ENCODE results near the gene ADARB2.
A peak's percentile ranks its signal among the peaks of the same experiment; 100 is the strongest.
"Not testable (repeated sequence)": the region's sequence is repeated elsewhere in the genome, so short reads cannot be mapped to it uniquely, and the experiment has no call there.

The ADARB2 gene

GRCh38 chr10:1267568-1267967 lies 469.8 kb downstream of the ADARB2 start:
- DNase-seq, result no peak

GRCh38 chr10:1267148-1267547 lies 470.2 kb downstream of the ADARB2 start:
- DNase-seq, result no peak

DNA sequence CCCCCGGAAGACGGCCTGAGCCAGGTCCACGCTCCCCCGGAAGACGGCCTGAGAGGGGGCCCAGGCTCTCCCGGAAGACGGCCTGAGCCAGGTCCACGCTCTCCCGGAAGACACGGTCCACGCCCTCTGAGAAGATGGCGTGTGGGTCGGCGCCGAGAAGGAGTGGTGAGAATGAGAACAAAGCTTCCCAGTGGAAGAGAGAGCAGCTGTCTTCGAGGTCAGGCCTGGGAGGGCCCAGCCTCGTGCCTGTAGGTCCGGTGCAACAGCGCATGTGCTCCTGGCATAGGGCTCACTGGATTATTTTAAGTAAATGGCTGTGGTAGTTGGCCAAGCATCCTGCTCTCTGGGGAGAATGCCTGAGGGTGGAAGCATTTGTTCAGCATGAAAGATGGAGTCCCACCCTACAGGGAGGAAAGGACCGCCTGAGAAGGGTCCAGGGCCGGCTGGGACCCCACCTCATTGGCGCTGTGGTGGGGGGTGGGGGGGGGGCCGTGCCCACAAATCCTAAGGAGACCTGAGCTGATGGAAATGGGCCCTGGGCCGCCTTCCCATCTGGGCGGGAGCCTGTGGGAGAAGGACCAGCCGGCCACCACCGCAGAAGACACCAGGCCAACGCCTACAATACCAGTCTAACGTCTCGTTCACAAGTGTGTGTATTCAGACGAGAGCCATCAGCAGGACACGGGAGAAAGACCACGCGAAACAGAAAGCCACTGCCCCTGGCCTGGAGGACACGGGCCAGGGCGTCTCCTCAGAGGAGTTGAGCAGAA lies 471.1 kb downstream of the ADARB2 start:
- no peak for DNase-seq

- DNase-seq, result no peak
Observed at GRCh38 chr10:1264001-1264400, 473.3 kb downstream of the ADARB2 start.

DNA sequence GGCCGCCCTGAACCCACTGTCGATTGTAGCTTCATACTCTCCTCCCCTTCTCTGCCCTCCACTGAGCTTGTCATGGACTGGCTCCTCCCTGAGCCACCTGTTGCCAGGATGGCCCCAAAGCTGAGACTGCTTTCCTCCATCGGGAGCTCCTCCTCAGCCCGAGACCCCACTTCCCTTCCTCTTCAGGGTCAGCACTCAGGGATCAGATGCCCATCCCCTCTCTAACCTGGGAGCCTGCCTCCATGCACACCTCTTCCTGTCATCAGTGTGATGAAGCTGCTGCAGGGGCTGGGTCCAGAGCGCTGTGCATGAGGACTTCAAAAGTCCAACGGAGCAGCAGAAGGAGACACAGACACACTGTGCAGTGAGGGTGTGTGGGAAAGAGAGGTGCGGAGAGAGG lies 480.1 kb downstream of the ADARB2 start:
- DNase-seq, result no peak

DNA sequence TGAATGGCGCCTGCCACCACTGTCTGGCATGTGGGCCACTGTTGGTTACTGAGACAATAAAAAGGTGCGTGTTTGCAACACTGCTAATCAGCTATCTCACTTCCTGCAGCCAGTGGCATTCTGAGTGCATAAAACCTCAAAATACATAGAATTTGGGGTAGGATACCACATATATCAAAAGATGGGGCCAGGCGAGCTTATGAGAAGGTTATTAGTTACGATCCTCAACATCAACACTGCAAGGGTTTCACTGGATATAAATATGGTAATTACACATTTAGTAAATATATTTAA lies 480.9 kb downstream of the ADARB2 start:
- no peak for DNase-seq

DNA sequence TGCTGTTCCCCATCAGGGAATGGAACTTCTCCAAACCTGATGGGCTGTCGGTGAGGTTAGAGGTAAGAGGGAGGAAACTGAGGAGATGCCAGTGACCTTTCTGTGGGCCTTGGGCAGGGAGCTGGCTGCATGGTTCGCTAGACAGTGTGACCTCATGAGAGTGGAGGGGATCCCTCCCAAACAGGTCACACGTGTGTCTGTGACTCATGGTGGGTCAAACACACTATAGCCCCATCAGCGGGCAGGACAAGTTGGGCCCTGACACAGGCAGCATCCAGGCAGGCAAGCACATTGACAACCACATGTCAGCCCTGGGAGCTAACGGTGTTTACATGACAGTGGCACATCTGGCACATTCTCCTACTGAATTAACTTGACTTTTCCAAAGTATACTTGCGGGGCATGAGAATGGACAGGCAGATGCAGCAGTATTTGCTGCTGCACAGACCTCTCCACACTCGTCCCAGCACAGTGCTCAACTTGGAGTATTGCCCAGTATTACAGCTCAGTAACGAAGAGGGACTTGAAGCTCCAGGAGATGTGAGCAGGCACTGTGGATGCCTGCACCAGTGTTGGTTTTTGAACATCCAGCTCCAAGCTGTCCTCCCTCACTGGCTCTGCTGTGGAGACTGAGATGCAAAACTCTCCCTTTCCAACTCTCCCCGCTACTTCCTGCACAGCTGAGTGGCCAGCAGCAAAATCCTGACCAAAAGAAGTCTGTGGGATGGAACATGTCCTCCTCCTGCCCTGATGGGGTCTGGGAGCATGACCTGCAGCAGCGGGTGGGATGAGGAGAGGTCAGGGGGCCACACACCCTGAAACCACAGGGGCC lies 481.5 kb downstream of the ADARB2 start:
- no peak for DNase-seq

GRCh38 chr10:1255118-1255517 lies 482.2 kb downstream of the ADARB2 start:
- DNase-seq, result no peak

DNA sequence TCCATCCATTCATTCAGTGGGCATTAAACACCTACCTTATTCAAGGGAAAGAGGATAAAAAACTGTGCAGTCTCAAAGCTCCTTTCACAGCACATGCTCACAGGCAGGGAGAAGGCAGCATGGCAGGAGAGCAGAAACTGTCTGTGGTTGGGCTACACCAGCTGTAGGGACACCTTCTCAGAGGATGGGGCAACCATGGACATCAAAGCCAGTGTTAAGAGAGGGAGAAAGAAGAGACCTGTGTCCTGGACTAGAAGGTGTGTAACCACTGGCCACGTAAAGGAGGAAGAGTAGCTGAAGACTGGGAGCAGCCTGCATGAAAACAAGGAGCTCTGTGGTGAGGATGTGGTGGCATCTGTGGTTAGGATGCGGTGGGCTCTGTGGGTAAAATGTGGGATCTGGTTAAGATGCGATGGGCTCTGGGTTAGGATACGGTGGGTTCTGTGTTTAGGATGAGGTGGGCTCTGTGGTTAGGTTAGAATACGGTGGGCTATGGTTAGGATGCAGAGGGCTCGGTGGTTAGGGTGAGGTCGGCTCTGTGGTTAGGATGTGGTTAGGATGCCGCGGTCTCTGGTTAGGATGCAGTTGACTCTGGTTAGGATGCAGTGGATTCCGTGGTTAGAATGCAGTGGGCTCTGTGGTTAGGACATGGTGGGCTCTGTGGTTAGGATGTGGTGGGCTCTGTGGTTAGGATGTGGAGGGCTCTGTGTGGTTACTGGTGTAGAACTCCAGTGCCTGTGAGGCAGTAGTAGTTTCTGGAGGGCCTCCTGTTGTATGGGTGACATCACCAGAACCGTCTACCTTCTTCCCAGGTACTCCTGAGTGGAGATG lies 483.6 kb downstream of the ADARB2 start:
- peak; percentile 66 for DNase-seq

GRCh38 chr10:1251769-1252168 lies 485.6 kb downstream of the ADARB2 start:
- DNase-seq, result no peak

GRCh38 chr10:1249142-1249920 lies 488.0 kb downstream of the ADARB2 start:
- DNase-seq, result no peak

GRCh38 chr10:1248262-1248630 lies 489.1 kb downstream of the ADARB2 start:
- DNase-seq, result not testable (repeated sequence)

- DNase-seq, result no peak
Observed at GRCh38 chr10:1247598-1248261, 489.6 kb downstream of the ADARB2 start.

- no peak for DNase-seq
Observed at GRCh38 chr10:1244493-1244892, 492.8 kb downstream of the ADARB2 start.

DNA sequence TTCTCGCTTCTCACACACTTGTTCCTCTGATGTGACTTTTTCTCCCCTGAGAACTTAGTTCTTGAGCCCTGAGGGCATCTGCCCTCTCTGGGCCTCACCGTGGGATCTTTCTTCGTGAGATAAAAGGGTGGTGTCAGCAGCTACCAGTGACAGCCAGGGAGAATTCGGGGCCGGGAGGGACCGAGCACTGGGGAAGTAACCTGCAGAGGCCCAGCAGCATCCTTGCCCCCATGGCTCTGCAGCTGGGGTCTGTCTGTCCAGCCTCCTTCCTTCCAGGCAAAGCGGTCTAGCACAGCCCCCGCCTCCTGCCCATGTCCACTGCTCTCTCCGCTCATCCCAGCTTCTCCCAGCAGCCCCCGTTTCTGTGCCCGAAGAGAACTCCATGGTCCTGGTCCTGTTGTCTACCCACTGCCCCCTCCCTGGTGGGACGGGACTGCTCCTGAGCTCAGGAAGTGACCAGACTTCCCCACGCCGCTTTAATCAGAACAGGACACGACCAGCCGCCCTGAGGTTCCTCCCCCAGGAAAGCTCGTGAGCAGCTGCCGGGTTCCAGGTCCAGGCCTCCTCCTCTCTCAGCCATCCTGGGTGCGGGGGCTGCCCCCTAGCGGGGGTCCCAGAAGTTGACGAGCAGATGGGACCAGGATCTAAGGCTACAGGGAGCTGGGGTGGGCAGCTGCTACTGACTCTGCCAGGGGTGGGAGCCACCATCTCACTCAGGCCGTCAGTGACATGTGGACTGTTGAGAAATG lies 493.7 kb downstream of the ADARB2 start:
- no peak for DNase-seq

DNA sequence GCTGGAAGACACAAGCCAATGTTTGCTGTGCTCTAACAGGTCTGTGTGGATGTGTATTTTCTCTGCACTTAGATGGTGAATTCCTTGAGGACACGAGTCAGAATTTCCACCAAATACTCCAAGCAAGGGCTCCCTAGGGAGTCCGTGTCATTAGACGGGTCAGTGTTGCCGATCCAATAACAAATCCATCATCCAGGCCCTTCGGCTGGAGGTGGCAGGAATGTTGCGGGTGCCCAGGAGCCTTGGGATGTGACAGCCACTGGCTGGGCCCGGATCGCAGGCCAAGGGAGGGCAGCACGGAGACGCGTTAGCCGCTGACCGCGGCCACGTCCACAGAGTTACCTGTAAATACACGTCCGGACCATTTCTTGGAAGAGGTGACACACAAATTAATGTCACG lies 494.4 kb downstream of the ADARB2 start:
- no peak for DNase-seq

DNA sequence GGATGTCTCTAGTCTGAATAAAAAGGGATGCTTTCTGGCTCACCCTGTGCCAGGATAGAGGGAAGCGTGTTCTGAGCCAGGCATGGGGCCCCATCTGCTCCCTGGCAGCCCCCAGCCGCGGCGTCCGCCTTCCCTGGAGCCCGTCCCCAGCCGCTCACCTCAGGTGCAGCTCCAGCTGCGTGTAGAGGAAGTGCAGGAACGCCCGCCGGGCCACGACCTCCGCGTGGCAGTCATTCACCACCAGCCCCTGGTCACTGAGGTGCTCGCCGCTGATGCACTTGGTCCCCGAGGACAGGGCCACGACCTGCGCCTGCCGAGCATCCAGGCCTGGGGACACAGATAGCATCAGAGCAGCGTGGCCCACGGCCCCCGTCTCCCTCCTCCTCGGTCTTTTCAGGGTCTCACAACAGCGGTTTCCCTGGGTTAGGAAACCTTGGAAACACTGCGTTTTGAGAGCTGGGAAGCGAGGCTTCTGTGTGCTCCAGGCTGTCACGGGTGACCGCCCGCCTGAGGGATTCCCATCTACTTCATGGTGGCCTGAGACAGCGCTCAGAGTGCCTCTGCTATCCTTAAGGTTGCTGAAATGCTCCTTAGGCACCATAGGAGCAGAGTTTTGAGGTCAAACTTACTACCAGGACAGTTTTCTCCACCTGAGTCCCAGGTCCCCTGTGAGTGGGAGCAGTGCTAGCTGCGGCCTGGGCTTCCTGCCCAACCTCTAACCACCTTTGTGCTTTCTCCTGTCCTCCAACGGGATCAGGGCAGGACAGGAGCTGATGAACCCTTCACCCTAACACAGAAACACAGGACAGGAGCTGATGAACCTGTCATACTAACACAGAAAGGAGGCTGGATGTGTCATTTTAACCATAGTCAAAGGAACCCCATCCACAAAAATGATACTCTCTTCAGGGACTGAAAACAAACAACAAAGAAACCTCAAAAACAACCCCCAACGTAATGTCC lies 495.1 kb downstream of the ADARB2 start:
- DNase-seq, result no peak

- DNase-seq, result no peak
Observed at GRCh38 chr10:1241322-1241890, 495.9 kb downstream of the ADARB2 start.

DNA sequence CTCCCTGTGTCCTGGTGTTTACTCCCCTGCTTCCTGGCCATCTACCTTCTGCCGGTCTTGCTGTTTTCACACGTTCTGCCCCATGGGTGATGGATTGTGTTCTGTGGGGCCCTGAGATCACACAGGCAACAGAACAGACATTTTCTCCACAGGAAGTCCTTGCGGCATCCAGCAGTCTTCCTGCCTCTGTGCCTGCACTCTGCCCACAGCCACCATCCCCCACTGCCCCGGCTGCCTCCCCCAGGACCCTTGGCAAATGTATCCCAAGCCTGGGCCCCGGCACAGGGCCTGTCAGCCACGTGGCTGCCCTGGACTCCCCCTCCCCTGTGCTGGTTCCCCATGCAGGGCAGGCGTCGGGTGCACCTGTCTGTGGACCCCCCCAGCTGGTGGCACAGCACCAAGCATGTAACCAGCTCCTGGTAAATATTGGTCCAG lies 497.0 kb downstream of the ADARB2 start:
- DNase-seq, result no peak

- no peak for DNase-seq
Observed at GRCh38 chr10:1233031-1233430, 504.3 kb downstream of the ADARB2 start.
